NCI-H128 (cell line): ENCODE data around the gene SLC26A9.

Experiments
- DNase-seq: peaks from one replicate; lab custom pipeline; 2025; ENCODE audit not compliant: unreplicated experiment; lab: John Stamatoyannopoulos, UW

Gene SLC26A9

GRCh38 chr1:205974712-205975111 lies 31.5 kb upstream of the SLC26A9 start:
- DNase-seq, result no peak

- no peak for DNase-seq
Measured at GRCh38 chr1:205973377-205974232, 30.3 kb upstream of the SLC26A9 start.

- DNase-seq, result no peak
Measured at GRCh38 chr1:205972491-205973168, 29.4 kb upstream of the SLC26A9 start.

- no peak for DNase-seq
Measured at GRCh38 chr1:205972081-205972480, 28.8 kb upstream of the SLC26A9 start.

GRCh38 chr1:205971082-205971481 lies 27.8 kb upstream of the SLC26A9 start:
- no peak for DNase-seq

GRCh38 chr1:205970486-205970885 lies 27.2 kb upstream of the SLC26A9 start:
- DNase-seq, result no peak

GRCh38 chr1:205969229-205969628 lies 26.0 kb upstream of the SLC26A9 start:
- no peak for DNase-seq

GRCh38 chr1:205967554-205968335 lies 24.5 kb upstream of the SLC26A9 start:
- DNase-seq, result no peak

GRCh38 chr1:205965036-205965884 lies 22.0 kb upstream of the SLC26A9 start:
- DNase-seq, result peak; percentile 89

- DNase-seq, result no peak
Measured at GRCh38 chr1:205963352-205964155, 20.3 kb upstream of the SLC26A9 start.

- DNase-seq, result no peak
Measured at GRCh38 chr1:205962821-205963221, 19.6 kb upstream of the SLC26A9 start.

GRCh38 chr1:205961991-205962820 lies 18.9 kb upstream of the SLC26A9 start:
- DNase-seq, result no peak

GRCh38 chr1:205961405-205961804 lies 18.1 kb upstream of the SLC26A9 start:
- DNase-seq, result no peak

GRCh38 chr1:205959789-205960188 lies 16.5 kb upstream of the SLC26A9 start:
- DNase-seq, result no peak

- no peak for DNase-seq
Measured at GRCh38 chr1:205955499-205955898, 12.2 kb upstream of the SLC26A9 start.

GRCh38 chr1:205954819-205955404 lies 11.7 kb upstream of the SLC26A9 start:
- DNase-seq, result no peak

GRCh38 chr1:205951746-205952145 lies 8.5 kb upstream of the SLC26A9 start:
- DNase-seq, result no peak

- no peak for DNase-seq
Measured at GRCh38 chr1:205950826-205951549, 7.7 kb upstream of the SLC26A9 start.
